Erythroblast (primary cell): ENCODE measurements around the gene FES.

Experiments
- GATA1 ChIP-seq: IDR thresholded peaks from 2 replicates; pipeline ENCODE4 v1.6.1; 2011; ENCODE audit warnings: low read depth, mild to moderate bottlenecking, control low read depth, low read length, moderate library complexity
- POLR2A ChIP-seq: IDR thresholded peaks from 2 replicates; pipeline ENCODE4 v1.6.1; 2011; ENCODE audit warnings: mild to moderate bottlenecking, low read length

DNA sequence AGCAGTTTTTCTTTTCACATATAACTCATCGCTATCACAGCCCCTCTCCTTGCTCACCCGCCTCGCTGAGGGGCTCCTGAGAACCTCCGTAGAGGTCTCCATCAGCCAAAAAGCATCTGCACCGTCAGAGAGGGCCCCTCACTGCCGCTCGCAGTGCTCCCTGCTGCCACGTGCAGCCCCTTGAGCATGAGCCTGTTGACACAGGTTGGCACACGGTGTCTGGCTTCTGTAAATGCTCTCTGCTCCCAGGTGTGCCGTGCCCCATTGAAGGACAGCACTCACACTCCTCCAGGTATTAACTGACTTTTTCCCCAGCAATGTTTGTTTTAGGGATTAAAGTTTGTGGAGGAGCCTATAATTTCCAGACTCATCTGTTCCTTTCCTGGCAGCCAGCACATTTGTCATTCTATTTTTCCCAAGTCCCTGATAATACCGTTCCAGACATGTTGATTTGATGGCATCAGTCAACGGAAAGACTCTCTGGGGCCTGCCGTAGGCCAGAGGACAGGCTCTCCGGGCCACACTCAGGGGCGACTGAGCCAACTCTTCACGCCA is 18.1 kb upstream of the FES start:
- no peak for TF ChIP-seq POLR2A
- TF ChIP-seq GATA1, result no peak
